ENCODE measurements around the gene COL4A2.

The COL4A2 gene

DNA sequence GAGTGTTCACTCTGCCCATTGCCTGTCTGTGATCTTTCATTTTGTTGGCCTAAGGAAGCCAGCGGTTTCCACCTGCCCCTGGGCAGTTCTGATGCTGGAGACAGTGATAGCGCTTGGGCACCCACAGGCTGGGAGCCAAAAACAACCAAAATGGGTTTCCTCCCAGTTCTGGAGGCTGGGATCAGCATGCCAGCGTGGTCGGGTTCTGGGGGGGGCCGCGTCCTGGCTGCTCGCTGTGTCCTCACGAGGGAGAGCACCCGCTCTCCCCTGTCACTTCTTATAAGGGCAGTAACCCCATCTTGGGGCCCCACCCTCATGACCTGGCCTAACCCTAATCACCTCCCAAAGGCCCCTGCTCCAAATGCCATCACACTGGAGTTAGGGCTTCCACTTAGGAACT is 186.5 kb downstream of the COL4A2 start:
- no peak for TF ChIP-seq CTCF (IDR thresholded peaks at IDR 0.05)

GRCh38 chr13:110495376-110495775 is 188.3 kb downstream of the COL4A2 start:
- no peak for TF ChIP-seq CTCF (IDR thresholded peaks at IDR 0.05)

DNA sequence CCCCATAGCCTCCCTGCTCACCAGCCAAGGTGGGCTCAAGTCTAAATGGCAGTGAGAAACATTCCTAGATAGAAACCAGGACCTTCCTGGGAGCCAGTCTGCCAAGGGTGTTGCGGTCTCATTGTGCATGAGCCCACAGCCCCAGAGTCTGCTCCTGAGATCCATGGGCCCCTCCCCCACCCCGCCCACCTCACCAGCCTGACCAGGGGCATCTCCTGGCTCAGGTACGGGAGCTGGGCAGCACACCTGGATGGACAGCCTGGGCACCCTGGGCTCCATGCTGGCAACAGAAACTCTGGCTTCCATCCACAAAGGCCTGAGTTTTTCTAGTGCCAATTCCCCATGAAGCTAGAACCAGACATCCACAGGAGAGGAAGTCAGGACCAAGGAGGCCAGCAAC is 188.8 kb downstream of the COL4A2 start:
- TF ChIP-seq CTCF (IDR thresholded peaks at IDR 0.05), result no peak

DNA sequence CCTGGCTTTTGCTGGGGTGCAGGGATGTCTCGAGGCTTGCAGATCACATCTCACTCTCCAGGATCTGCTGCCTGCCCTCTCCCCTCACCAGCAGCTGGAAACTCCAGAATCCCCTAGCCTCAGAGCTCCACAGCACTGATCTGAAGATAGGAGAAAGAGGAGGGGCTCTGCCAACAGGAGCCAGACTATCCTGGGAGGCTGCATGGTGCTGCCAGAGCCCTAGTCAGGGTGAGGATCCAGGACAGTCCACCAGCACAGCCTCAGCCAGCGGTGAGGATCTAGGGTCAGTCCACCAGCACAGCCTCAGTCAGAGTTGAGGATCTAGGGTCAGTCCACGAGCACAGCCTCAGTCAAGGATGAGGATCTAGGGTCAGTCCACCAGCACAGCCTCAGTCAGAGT is 189.2 kb downstream of the COL4A2 start:
- no peak for TF ChIP-seq CTCF (IDR thresholded peaks at IDR 0.05)

DNA sequence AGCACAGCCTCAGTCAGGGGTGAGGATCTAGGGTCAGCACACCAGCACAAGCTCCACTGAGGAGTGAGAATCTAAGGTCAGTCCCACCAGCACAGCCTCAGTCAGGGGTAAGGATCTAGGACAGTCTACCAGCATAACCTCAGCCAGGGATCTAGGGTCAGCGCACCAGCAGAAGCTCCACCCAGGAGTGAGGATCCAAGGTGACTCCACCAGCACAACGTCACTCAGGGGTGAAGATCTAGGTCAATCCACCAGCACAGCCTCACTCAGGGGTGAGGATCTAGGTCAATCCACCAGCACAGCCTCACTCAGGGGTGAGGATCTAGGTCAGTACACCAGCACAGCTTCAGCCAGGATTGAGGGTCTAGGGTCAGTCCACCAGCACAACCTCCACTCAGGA is 189.9 kb downstream of the COL4A2 start:
- TF ChIP-seq CTCF (IDR thresholded peaks at IDR 0.05), result no peak

DNA sequence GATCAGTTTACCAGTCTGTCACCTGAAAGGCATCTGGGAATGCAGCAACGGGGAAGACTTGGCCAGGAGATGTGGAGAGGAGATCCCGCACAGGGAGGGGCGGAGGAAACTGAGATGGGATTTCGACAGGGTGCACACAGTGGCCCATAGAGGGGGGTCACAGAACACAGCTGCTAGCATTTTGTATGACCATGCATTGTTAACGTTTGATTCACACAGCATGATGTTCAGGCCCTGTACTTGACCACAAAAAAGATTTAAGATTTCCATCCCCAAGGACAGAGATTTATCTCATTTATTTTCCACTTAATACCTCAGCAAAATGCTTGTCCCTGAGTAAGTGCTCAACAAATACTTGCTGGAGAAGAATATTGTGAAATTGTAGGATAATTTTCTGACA is 191.2 kb downstream of the COL4A2 start:
- TF ChIP-seq CTCF (IDR thresholded peaks at IDR 0.05), result no peak

DNA sequence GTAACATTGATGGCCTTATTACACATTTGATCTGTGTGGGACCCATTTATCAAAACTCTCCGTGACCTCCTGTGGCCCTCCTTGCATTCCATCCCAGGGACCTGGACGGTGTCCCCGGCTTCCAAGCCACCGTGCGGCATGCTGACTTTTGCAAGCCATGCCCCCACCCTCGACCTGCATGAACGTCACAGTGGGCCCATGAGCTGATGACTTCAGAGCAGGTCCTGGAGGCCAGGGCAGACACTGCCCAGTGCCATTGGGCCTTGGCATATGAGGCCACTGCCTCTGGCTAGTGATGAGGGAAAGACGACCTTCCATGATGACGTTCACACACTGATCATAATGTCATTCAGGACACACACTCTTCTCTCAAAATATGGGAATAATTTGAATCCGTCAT is 191.7 kb downstream of the COL4A2 start:
- TF ChIP-seq CTCF (IDR thresholded peaks at IDR 0.05), result no peak

GRCh38 chr13:110499621-110500281 is 192.7 kb downstream of the COL4A2 start:
- no peak for TF ChIP-seq CTCF (IDR thresholded peaks at IDR 0.05)
